HepG2 (cell line): ENCODE results near the gene CDRT4. TPM values are rescaled to one million over a fixed set of nuclear protein-coding genes. Genes with fewer than 3 reads are reported as not detected.

Source experiments
- ATAC-seq: fragments of 200-7000 bp; cut with Tn5 transposase; 3 replicates; pipeline ENCODE4 v1.9.1; 2020; ENCODE audit warnings: mild to moderate bottlenecking, moderate library complexity
- BruUV-seq: library from RNA; stranded (reverse); fragments of 400-500 nt; replicated peaks from 2 replicates; lab custom pipeline; 2021; lab: Mats Ljungman, UMichigan
- CTCF ChIA-PET: fragments of 300-600 bp; formaldehyde crosslinking; extraction: SDS; loops from one replicate; lab custom pipeline; 2021; ENCODE audit warnings: low total read pairs, inconsistent platforms, low intra/inter-chr PET ratio; lab: Yijun Ruan, JAX
- POLR2A ChIA-PET: fragments of 350-600 bp; sonication (Branson Sonifier 250); formaldehyde crosslinking; loops from one replicate; lab custom pipeline; 2020; ENCODE audit warnings: antibody characterized with exemption, inconsistent platforms; lab: Yijun Ruan, JAX
- DNase-seq: peaks from one replicate; pipeline ENCODE4 v3.0.0-alpha.2; 2015; ENCODE audit warnings: low spot score
- FAIRE-seq: peaks from 3 replicates; lab custom pipeline; 2011; peaks lifted over from hg19 to GRCh38; lab: Jason Lieb, UNC
- H2AFZ ChIP-seq: one replicate; pipeline ENCODE4 v1.6.1; 2011; ENCODE audit warnings: low read length, inconsistent platforms
- H3K27ac ChIP-seq: fragments of 300-600 bp; 3 replicates; pipeline ENCODE4 v1.8.0; 2011; ENCODE audit warnings: mixed run types, mild to moderate bottlenecking, mixed read lengths, low read length, inconsistent platforms; ENCODE audit not compliant: insufficient read depth; ENCODE audit errors: extremely low read length
- H3K27me3 ChIP-seq, 2 experiments: fragments of 200-600 bp in 1 of 2; 2 replicates in 1 of 2; 3 replicates in 1 of 2; pipeline versions ENCODE4 v1.6.0 to v1.8.0; 2011; ENCODE audit warnings: low read length in 2 of 2, mild to moderate bottlenecking in 2 of 2, moderate library complexity in 2 of 2, inconsistent platforms in 1 of 2; ENCODE audit not compliant: insufficient read depth in 2 of 2, control insufficient read depth in 1 of 2
- H3K36me3 ChIP-seq, 2 experiments: fragments of 200-600 bp in 1 of 2; replicated peaks in 1 of 2; 2 replicates in 1 of 2; 3 replicates in 1 of 2; pipeline versions ENCODE4 v1.5.1 to v1.8.0; 2011; ENCODE audit warnings: low read length in 2 of 2, inconsistent platforms in 1 of 2; ENCODE audit not compliant: insufficient read depth in 2 of 2, control insufficient read depth in 1 of 2
- H3K4me1 ChIP-seq: 2 replicates; pipeline ENCODE4 v1.5.1; 2012; ENCODE audit warnings: low read length, inconsistent platforms; ENCODE audit not compliant: insufficient read depth
- H3K4me2 ChIP-seq: 2 replicates; pipeline ENCODE4 v1.6.0; 2011; ENCODE audit warnings: low read depth, low read length, inconsistent platforms
- H3K4me3 ChIP-seq, 3 experiments: fragments of 200-600 bp in 1 of 3; sonication (generic), shearing (Covaris generic) in 1 of 3; replicated peaks in 1 of 3; 2 replicates each; pipeline ENCODE4 v1.5.1; 2011 to 2016; ENCODE audit warnings: low read length in 3 of 3, inconsistent platforms in 2 of 3, low read depth in 2 of 3, mild to moderate bottlenecking in 2 of 3, control low read depth in 1 of 3, mixed read lengths in 1 of 3; ENCODE audit not compliant: insufficient read depth in 1 of 3
- H3K79me2 ChIP-seq: one replicate; pipeline ENCODE4 v1.6.1; 2011; ENCODE audit warnings: low read length, inconsistent platforms; ENCODE audit not compliant: insufficient read depth
- H3K9ac ChIP-seq: 2 replicates; pipeline ENCODE4 v1.6.0; 2011; ENCODE audit warnings: mild to moderate bottlenecking, low read depth, low read length, inconsistent platforms; ENCODE audit not compliant: insufficient read depth
- H3K9me3 ChIP-seq: 2 replicates; pipeline ENCODE4 v1.5.1; 2012; ENCODE audit warnings: mild to moderate bottlenecking, low read length
- H4K20me1 ChIP-seq: 2 replicates; pipeline ENCODE4 v1.6.0; 2011; ENCODE audit warnings: inconsistent platforms, mild to moderate bottlenecking, low read length, moderate library complexity; ENCODE audit not compliant: insufficient read depth
- GATA4 ChIP-seq: sonication (generic); IDR thresholded peaks from 2 replicates; pipeline ENCODE4 v1.6.1; 2016; ENCODE audit warnings: antibody characterized with exemption, low read depth, borderline replicate concordance
- KAT2B ChIP-seq: fragments of 150-350 bp; IDR thresholded peaks from 2 replicates; pipeline ENCODE4 v1.6.1; 2014; ENCODE audit warnings: low read depth, low read length, borderline replicate concordance
- PCBP1 ChIP-seq: fragments of 200-400 bp; formaldehyde crosslinking; IDR thresholded peaks from 2 replicates; pipeline ENCODE4 v1.6.1; 2017; ENCODE audit warnings: mild to moderate bottlenecking, low read depth, low read length, borderline replicate concordance
- TEAD2 ChIP-seq: sonication (generic); formaldehyde crosslinking; IDR thresholded peaks from 2 replicates; pipeline ENCODE4 v1.9.0; 2021; ENCODE audit warnings: missing genetic modification reagents
- ZNF253 ChIP-seq: sonication (generic); formaldehyde crosslinking; IDR thresholded peaks from 2 replicates; pipeline ENCODE4 v1.8.0; 2022; ENCODE audit warnings: mild to moderate bottlenecking, missing genetic modification reagents, borderline replicate concordance
- ZNF674 ChIP-seq: sonication (generic); formaldehyde crosslinking; IDR thresholded peaks from 2 replicates; pipeline ENCODE4 v1.5.0; 2020; ENCODE audit warnings: low read depth, mild to moderate bottlenecking, missing genetic modification reagents
- WGBS: methylation state at CpG from one replicate; pipeline ENCODE4 v1.1.6; 2017; ENCODE audit warnings: low lambda C conversion rate; 5-methylcytosine and 5-hydroxymethylcytosine counted together
- in situ Hi-C: cut with HindIII; loops from 2 replicates; pipeline ENCODE4 v1.10.0; 2017; ENCODE audit warnings: low pct_unique_long_range_greater_than_20kb; ENCODE audit not compliant: extremely low pct_ligation_motif_present
- intact Hi-C: fragments of 100-400 bp; cut with micrococcal nuclease; formaldehyde crosslinking; loops from one replicate; pipeline ENCODE4 v1.10.0; 2022; ENCODE audit not compliant: unreplicated experiment
- polyA plus RNA-seq, 8 experiments: library from polyadenylated mRNA; depleted of rRNA in 3 of 8; stranded (reverse) in 7 of 8; unstranded in 1 of 8; fragments of >200 nt; fragmentation: Illumina TruSeq in 4 of 8; extraction: Trizol in 4 of 8; gene quantifications; 2 replicates each; pipeline versions ENCODE4 v1.2.1 to v1.2.3, GENCODE V29; 2011 to 2016; ENCODE audit warnings: low read depth in 4 of 8, missing spikeins in 1 of 8, mixed read lengths in 1 of 8; ENCODE audit not compliant: insufficient read depth in 1 of 8
- total RNA-seq, 5 experiments: library from RNA; depleted of rRNA; stranded (reverse); fragments of >200 nt; fragmentation: Illumina TruSeq; extraction: Trizol; gene quantifications; 2 replicates each; pipeline ENCODE4 v1.2.3, GENCODE V29; 2016; ENCODE audit warnings: low read depth in 1 of 5
- TF ChIP-seq, protein P1 (sequence below): fragments of 450-650 bp; IDR thresholded peaks from 2 replicates; pipeline ENCODE4 v1.6.1; 2017; ENCODE audit warnings: mild to moderate bottlenecking
- TF ChIP-seq, protein P2 (sequence below): sonication (generic); formaldehyde crosslinking; IDR thresholded peaks from 2 replicates; pipeline ENCODE4 v1.4.0; 2020; ENCODE audit warnings: mild to moderate bottlenecking, missing genetic modification reagents, borderline replicate concordance

Gene CDRT4
- total and polyA plus RNA-seq, 2 of the 13 experiments (the other 11 are each of a cell fraction or from before 2014, with no cell fraction given) = 5.8 to 12.1 TPM

- H3K4me3 ChIP-seq = no peak overlapping the region
- ChIA-PET CTCF (no interaction called here), POLR2A (no interaction called here)
- intact Hi-C loops (no loop called here), in situ Hi-C loops (loop anchor here (10.0 kb wide), 1 partner anchor 60 kb away; the partner anchor contains the start of gene TEKT3)
- H3K4me1 ChIP-seq = peaks cover 15% of the 10 kb centered on the region
- no peaks in the 10 kb centered on the region for H3K36me3 ChIP-seq
- H3K9me3 ChIP-seq = no peaks in the 10 kb centered on the region
- ATAC-seq (peak; percentile 55), FAIRE-seq (no peak), DNase-seq (no peak)
- TF ChIP-seq KAT2B (no peak), GATA4 (no peak), PCBP1 (no peak), ZNF253 (CRISPR knock-in tag) (no peak), TEAD2 (no peak), ZNF674 (CRISPR knock-in tag) (no peak)
- TF ChIP-seq, protein P1, sequence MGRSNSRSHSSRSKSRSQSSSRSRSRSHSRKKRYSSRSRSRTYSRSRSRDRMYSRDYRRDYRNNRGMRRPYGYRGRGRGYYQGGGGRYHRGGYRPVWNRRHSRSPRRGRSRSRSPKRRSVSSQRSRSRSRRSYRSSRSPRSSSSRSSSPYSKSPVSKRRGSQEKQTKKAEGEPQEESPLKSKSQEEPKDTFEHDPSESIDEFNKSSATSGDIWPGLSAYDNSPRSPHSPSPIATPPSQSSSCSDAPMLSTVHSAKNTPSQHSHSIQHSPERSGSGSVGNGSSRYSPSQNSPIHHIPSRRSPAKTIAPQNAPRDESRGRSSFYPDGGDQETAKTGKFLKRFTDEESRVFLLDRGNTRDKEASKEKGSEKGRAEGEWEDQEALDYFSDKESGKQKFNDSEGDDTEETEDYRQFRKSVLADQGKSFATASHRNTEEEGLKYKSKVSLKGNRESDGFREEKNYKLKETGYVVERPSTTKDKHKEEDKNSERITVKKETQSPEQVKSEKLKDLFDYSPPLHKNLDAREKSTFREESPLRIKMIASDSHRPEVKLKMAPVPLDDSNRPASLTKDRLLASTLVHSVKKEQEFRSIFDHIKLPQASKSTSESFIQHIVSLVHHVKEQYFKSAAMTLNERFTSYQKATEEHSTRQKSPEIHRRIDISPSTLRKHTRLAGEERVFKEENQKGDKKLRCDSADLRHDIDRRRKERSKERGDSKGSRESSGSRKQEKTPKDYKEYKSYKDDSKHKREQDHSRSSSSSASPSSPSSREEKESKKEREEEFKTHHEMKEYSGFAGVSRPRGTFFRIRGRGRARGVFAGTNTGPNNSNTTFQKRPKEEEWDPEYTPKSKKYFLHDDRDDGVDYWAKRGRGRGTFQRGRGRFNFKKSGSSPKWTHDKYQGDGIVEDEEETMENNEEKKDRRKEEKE = no peak
- TF ChIP-seq, protein P2, sequence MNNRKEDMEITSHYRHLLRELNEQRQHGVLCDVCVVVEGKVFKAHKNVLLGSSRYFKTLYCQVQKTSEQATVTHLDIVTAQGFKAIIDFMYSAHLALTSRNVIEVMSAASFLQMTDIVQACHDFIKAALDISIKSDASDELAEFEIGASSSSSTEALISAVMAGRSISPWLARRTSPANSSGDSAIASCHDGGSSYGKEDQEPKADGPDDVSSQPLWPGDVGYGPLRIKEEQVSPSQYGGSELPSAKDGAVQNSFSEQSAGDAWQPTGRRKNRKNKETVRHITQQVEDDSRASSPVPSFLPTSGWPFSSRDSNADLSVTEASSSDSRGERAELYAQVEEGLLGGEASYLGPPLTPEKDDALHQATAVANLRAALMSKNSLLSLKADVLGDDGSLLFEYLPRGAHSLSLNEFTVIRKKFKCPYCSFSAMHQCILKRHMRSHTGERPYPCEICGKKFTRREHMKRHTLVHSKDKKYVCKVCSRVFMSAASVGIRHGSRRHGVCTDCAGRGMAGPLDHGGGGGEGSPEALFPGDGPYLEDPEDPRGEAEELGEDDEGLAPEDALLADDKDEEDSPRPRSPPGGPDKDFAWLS (CRISPR knock-in tag) = no peak
- H3K79me2 ChIP-seq = no peaks in the 10 kb centered on the region
- no peak overlapping the region for H3K27ac ChIP-seq
- no peaks in the 10 kb centered on the region for H4K20me1 ChIP-seq
- H3K27me3 ChIP-seq = no peaks in the 10 kb centered on the region
- H2AFZ ChIP-seq = no peak overlapping the region
- no peak overlapping the region for H3K9ac ChIP-seq
- no TSS peak for BruUV-seq
- 0 out of 2 replicates have a peak overlapping the region, but pooled peaks have one; percentile 21 for H3K4me2 ChIP-seq
- 51% methylated on average over 20 of the region's 20 CpGs for WGBS
These were observed 63.0 kb downstream of the CDRT4 start for GRCh38 chr17:15404106-15405057.
